ENCODE data around the gene NUTF2.
A peak's percentile ranks its signal among the peaks of the same experiment; 100 is the strongest.

The NUTF2 gene

DNA sequence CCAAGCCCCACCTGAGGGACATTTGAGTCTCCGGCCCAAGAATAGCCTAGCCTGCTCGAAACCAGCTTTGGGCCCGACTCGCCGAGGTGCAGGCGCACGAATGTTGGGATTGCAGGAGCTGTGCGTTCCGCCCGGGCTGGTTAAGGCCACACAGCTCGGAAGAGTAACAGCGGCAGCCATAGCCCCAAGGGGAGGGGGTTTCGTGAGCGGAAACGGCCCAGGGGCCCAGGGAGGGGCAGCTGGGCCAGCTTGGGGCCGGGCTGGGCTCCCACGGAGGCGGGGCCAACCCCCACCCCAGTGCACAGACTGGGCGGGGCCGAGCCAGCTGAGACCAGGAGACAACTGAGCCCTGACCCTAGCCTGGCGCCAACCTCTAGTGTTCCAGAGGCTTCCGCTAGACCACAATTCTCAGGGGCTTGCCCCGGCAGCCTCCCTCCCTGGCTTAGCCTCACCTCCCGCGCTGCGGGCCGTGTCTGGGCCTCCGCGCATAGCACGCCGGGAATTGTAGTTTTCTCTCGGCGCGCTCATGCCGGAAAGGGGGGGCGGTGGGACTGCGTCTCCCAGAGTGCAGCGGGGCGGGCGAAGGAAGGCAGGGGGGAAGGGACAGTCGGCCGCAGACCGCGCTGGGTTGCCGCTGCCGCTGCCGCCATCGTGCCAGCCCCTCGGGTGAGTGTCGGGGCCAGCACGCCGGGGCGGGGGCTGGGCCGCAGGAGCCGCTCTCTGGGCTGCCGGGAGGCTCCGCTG lies at the start of gene NUTF2:
Gene NUTF2, plus strand, starts transcription at position 614 of the 744 bp plus-strand sequence. CDS start 18,198 bp downstream, outside the sequence.
- peak; percentile 47 to 99 (median 91) for DNase-seq

DNA sequence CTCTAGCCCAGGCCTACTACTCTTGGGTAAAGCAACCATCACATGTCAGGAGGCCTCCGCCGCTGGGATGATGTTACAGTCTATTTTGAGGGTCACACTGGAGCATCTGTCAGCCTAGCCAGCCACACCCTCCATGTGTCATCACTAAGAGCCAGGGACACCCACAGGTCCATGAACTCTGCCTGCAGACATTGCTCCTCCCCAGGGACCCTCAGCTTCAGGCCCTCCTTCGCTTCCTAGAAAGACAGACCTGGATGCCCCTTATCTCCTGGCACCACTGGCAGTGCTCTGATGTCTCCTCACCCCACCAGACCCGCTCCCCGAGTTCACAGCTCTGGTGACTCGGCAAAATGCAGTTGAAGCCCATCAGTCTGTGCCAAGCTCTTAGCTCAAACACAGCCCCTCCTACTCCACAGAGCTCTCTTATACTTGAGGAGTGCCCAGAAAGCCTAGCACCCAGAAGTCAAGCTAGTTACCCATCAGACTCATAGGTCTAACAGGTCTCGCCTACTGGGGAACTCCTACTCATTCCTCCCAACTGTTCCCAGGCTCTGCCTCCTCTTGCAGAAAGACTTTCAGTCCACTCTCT lies 46.3 kb upstream of the NUTF2 start:
- DNase-seq: no peak

DNA sequence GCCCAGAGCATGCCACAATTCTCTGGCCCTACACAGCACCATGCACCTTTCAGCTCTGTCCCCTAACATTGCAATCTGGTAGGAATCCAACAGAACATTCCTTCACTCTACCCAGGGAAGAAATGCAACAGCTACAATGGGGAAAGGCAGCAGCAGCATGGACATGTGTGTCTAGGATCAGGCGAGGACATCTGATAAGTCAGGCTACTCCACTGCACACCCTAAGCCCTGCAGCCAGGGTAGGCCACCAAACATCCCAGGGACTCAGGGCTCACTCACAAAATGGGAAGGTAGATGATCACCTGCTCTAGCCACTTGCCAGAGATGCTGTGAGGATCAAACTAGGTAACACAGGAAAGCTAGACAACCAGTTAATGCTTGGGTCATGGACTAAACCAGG lies 45.5 kb upstream of the NUTF2 start:
- no peak for DNase-seq

- DNase-seq: no peak
These were observed 44.9 kb upstream of the NUTF2 start for GRCh38 chr16:67801883-67802282.

GRCh38 chr16:67803894-67804293 lies 42.8 kb upstream of the NUTF2 start:
- no peak for DNase-seq

- no peak for DNase-seq
These were observed 41.7 kb upstream of the NUTF2 start for GRCh38 chr16:67804853-67805542.

DNA sequence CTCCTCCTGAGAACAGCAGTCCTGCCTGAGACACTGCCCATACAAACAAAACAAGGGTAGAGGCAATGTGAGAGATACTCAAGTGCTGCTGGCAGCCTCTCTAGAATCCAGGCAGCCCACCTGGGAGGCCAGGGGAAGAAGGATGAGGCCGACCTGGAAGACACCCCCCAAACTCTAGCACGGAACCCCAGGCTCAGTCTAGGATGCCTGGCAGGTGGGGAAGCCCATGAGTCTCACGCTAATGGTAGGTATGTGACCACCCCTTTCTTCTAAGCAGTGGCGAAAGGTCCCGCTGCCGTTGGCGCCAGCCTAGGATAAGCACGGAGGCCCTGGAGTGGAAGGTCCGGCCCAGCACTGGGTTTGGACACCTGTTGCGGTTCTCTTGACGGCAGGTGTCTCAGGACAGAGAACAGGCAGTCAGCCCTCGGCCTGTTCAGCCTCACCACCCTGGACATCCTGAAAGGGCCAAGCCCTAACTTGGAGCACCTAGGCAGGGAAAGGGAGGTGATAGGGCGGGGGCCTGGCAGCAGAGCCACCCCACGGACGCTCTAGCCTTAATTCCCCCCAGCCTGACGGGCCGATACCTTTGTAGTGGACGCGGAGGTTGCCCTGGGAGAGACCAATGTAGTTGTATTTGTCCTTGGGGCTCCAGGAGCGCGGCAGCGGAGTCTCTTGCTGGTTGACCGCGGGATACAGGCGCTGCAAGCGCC lies 40.9 kb upstream of the NUTF2 start:
- DNase-seq: peak in 4 of 58 donors; percentile 3 to 48 (median 30)

GRCh38 chr16:67806428-67807147 lies 40.1 kb upstream of the NUTF2 start, which contains the start of the genes RANBP10 and TSNAXIP1:
RANBP10 (minus strand) TSS chr16:67806560; CDS start chr16:67806536, 24 bp downstream.
TSNAXIP1 (plus strand) TSS chr16:67806889; CDS start chr16:67807150, 261 bp downstream.
- DNase-seq: peak; percentile 61 to 100 (median 98)

- DNase-seq: no peak
These were observed 39.5 kb upstream of the NUTF2 start for GRCh38 chr16:67807148-67807682.

- no peak for DNase-seq
These were observed 34.8 kb upstream of the NUTF2 start for GRCh38 chr16:67811899-67812298.

GRCh38 chr16:67814567-67814966 lies 32.2 kb upstream of the NUTF2 start:
- no peak for DNase-seq

DNA sequence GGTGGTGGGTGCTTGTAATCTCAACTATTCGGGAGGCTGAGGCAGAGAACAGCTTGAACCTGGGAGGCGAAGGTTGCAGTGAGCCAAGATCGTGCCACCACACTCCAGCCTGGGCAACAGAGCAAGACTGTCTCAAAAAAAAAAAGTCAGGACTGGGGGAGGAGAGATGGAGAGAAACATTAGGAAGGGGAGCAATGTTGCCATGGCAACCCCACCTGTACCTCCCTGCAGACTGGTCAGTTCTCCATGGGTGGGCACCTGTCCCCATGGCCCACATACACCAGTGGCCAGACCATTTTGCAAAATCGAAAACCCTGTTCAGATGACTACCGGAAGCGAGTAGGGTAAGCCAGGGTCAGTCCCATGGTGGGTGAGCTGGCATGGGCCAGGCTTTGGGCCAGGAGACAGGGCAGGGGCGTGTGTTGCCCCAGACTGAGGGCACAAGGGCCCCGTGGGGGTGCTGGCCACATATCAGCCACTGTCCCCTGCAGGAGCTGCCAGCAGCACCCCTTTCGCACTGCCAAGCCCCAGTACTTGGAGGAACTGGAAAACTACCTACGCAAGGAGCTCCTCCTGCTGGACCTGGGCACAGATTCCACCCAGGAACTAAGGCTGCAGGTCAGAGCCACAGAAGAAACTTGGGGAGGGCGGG lies 26.0 kb upstream of the NUTF2 start:
- DNase-seq: no peak

DNA sequence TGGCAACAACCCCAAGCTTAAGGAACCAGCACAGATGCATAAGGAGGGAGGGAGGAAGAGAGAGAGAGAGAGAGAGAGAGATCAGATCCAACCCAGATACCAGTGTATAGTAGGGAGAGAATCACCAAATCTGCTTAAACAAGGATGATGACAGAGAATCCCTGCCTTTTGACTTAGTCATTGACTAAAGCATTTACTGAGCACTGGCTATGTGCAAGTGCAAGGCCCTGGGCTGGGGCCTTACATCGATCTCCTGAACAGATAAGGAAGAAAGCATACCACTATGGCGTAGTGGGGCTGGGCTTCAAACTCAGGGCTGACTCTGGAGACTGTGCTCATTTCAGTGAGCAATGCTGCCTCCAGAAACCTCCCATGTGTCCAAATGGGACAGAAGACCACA lies 24.2 kb upstream of the NUTF2 start:
- no peak for DNase-seq

DNA sequence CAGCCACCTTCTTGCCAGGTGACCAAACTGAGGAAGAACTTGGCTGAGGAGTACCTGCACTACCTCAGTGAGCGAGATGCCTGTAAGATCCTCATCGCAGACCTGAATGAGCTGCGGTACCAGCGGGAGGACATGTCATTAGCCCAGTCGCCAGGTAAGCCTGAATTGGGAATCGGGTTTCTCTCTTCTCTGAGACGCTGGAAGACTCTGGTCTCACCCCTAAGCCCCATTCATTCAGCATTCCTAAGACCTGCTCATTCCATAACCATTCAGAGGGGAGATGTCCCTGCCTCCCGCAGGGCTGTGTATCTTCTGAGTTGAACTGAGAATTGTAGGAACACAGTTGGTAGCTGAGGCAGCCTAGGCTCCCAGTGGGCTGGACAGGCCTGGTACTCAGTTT lies 21.6 kb upstream of the NUTF2 start:
- no peak for DNase-seq

DNA sequence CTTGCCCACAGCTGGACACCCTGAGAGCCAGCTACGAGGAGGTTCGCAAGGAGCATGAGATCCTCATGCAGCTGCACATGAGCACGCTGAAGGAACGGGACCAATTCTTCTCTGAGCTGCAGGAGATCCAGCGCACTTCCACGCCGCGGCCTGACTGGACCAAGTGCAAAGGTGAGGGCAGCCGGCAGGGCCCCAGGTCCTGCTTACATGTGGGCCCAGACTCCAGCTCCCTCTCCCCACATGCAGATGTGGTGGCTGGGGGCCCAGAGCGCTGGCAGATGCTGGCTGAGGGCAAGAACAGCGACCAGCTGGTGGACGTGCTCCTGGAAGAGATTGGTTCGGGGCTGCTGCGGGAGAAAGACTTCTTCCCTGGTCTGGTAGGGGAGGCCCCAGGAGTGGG lies 20.8 kb upstream of the NUTF2 start:
- no peak for DNase-seq

DNA sequence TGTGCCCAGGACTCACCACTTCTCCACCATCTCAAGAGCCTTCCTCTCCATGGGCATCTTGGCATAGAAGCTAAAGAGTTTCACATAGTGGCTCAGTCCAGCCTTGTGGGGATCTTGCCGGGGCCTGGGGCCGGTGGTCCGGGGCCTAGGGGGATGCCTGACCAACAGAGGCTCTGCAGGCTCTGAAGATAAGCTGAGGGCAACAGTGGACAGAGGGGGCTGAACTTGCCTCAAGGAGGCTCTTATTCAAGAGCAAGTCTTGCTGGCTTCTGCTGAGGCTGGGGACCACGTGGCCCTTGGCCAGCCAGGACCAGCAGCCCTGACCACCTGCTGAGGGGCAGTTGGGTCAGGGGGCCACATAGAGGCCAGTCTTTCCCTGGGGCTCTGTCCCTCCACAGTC lies 18.1 kb upstream of the NUTF2 start:
- DNase-seq: no peak

- no peak for DNase-seq
These were observed 13.7 kb upstream of the NUTF2 start for GRCh38 chr16:67833030-67833414.

GRCh38 chr16:67833415-67834241 lies 13.1 kb upstream of the NUTF2 start:
- DNase-seq: peak; percentile 24 to 96 (median 83)

DNA sequence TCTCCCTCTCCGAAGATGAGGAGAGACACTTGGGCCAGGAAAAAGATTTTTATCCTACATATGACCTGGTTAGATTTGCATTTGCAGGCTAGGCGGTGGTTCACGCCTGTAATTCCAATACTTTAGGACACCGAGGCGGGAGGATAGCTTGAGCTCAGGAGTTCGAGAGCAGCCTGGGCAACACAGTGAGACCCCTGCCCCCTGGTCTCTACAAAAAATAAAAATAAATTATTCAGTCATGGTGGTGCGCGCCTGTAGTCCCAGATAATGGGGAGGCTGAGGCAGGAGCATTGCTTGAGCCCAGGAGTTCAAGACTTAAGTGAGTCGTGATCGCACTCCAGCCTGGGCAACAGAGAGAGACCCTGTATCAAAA lies 12.5 kb upstream of the NUTF2 start:
- no peak for DNase-seq
